Astrocyte of the cerebellum (primary cell): Measurements from ENCODE around the gene SETD4.

Experiments used
- DNase-seq: peaks from one replicate; pipeline ENCODE4 v3.0.0-alpha.2; 2011; ENCODE audit warnings: low read depth
- H3K4me3 ChIP-seq: 2 replicates; pipeline ENCODE4 v1.5.1; 2011; ENCODE audit warnings: mild to moderate bottlenecking, low read depth, low read length, moderate library complexity
- CTCF ChIP-seq: IDR thresholded peaks from 2 replicates; pipeline ENCODE4 v1.5.1; 2012; ENCODE audit warnings: low read length, low read depth, moderate library complexity, mild to moderate bottlenecking; ENCODE audit errors: missing control alignments
- in situ Hi-C: cut with HindIII; loops from 2 replicates; pipeline ENCODE4 v1.10.0; 2017; ENCODE audit warnings: low sequenced_read_pairs

Gene SETD4

DNA sequence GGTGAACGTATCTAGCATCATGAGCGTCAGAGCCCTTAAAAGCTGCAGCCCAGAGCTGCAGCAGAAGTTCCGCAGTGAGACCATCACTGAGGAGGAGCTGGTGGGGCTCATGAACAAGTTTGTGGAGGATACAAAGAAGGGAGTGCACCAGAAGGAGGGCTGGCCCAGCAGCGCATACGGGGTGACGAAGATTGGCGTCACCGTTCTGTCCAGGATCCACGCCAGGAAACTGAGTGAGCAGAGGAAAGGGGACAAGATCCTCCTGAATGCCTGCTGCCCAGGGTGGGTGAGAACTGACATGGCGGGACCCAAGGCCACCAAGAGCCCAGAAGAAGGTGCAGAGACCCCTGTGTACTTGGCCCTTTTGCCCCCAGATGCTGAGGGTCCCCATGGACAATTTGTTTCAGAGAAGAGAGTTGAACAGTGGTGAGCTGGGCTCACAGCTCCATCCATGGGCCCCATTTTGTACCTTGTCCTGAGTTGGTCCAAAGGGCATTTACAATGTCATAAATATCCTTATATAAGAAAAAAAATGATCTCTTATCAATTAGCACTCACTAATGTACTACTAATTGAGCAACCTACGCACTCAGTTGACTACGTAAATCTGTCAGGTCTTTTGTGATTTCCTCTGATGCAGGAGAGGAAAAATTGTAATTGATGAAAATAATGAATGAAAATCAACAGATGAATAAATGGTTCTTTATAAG is 12.3 kb upstream of the SETD4 start:
- TF ChIP-seq CTCF, result no peak
- in situ Hi-C loops, result no loop called here
- no peak overlapping the region for H3K4me3 ChIP-seq
- no peak for DNase-seq

DNA sequence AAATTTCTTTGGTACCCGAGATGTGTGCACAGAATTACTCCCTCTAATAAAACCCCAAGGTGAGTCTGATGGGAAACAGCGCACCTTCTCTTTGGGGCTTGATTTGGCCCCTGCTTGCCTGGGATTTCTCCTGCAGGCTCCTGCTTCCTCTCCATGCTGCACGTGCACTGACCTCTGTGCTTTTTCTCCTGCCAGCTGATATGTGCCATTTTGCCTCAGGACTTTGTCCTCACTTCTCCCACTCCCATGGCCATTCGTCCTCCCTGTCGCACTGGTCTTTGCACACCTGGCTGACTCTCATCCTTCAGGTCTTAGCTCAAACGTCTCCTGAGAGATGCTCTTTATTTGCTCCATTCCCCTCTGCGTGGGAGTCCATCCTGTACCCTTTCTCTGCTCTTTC is 10.7 kb upstream of the SETD4 start:
- DNase-seq, result no peak
- TF ChIP-seq CTCF, result no peak
- in situ Hi-C loops, result no loop called here
- H3K4me3 ChIP-seq, result no peak overlapping the region

- H3K4me3 ChIP-seq, result peak within 1 kb of the TSS; percentile 68
- TF ChIP-seq CTCF, result no peak
- peak; percentile 73 for DNase-seq
- in situ Hi-C loops, result no loop called here
These were observed 9.6 kb upstream of the SETD4 start, which contains the start of gene CBR1 for GRCh38 chr21:36069713-36070583. Gene CBR1, plus strand, starts transcription at chr21:36070024. Its CDS starts 92 bp downstream, at chr21:36070116.

DNA sequence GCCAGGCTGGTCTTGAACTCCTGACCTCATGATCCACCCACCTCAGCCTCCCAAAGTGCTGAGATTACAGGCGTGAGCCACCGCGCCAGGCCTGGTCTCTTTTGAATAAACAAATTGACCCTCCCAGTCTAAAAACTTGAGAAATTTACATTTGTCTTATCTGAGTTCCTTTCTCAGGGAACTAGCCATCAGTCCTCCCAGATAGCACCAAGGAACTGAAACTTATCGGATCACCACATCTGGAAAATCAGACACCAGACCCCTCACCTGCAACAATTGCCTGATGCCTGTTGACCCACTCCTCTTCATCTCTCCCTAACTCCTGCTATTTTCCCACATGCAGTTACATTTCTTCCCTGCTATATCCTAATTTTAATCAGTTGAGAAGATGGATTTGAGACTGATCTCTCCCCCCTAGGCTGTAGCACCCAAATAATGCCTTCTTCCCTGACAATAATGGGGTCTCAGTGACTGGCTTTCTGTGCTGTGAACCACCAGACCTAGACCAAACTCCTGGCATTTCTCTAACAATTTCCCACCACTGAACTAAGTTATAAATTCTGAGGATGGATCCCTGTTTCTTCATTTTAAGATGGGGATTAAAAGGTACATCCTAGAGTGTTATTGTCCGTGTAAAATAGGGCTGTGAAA is 8.5 kb upstream of the SETD4 start:
- DNase-seq, result no peak
- no peak overlapping the region for H3K4me3 ChIP-seq
- in situ Hi-C loops, result no loop called here
- TF ChIP-seq CTCF, result no peak

DNA sequence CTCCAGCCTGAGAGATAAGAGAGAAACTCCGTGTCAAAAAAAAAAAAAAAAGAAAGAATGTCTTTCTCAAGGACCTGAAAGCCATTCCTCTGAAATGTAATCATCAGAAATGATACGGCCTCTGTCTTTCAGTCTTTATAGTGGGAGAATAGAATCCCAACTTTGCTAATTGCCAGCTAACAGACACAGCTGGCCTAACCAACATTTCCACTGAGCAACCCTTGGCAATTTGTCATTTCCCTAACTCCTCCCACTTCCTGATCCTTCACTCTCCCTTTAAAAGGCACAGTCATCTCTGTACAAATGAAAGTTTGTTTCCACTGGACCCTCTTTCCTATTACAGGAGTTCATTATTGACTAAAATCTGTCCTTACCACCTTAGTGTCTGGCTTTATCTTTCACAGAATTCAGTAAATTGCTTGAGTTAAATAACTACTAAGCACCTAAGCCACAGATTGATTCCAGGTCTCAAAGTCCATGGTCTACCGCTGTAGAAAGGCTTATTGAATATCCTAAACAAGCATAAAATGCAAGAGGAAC is 5.2 kb upstream of the SETD4 start:
- no peak for TF ChIP-seq CTCF
- no peak overlapping the region for H3K4me3 ChIP-seq
- in situ Hi-C loops, result no loop called here
- DNase-seq, result no peak

DNA sequence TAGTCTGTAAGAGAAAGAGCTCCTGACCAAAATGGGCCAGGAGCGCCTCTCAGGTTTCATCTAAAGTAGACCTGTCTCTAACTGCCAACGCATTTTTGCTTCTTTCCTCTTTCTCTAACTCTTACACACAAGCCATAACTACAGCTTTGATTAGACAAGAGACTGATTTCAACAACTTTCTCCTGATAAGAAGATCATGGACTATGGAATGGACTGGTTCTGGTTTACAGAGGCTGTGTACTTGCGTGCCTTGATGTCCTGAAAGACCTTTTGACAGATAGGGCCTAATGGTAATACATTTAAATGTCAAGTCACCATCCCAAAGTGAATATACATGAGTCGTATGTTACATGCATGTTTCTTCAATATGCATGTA is 3.7 kb upstream of the SETD4 start:
- H3K4me3 ChIP-seq, result no peak overlapping the region
- no peak for TF ChIP-seq CTCF
- in situ Hi-C loops, result no loop called here
- no peak for DNase-seq
